Body of pancreas (tissue), 4 donors: ENCODE results near the gene TTC9B. TPM values are rescaled to one million over a fixed set of nuclear protein-coding genes. Genes with fewer than 3 reads are reported as not detected.
"Not testable (repeated sequence)": the region's sequence is repeated elsewhere in the genome, so short reads cannot be mapped to it uniquely, and the experiment has no call there.

Experiments used
- ATAC-seq: fragments of 150-250 bp; one replicate; pipeline ENCODE4 v1.9.1; 2016
- DNase-seq, 4 donors: peaks; one replicate each; pipeline ENCODE4 v3.0.0-alpha.2; 2019
- H3K27ac ChIP-seq, 4 donors: fragments of 200-600 bp; sonication (generic); 1 replicate in 3 of 4; 2 replicates in 1 of 4; pipeline versions ENCODE4 v1.5.1 to v1.6.1; 2016 to 2019; ENCODE audit warnings: mild to moderate bottlenecking in 1 of 4, mixed read lengths in 1 of 4, moderate library complexity in 1 of 4
- H3K27me3 ChIP-seq, 2 donors: fragments of 200-600 bp; sonication (generic); one replicate each; pipeline ENCODE4 v1.6.0; 2016; ENCODE audit warnings: mild to moderate bottlenecking in 1 of 2
- H3K36me3 ChIP-seq, 2 donors: fragments of 200-600 bp; sonication (generic); replicated peaks in 1 of 2; 2 replicates each; pipeline ENCODE4 v1.5.1; 2016; ENCODE audit warnings: low read depth in 2 of 2; ENCODE audit not compliant: insufficient read depth in 1 of 2
- H3K4me1 ChIP-seq: fragments of 200-600 bp; sonication (generic); one replicate; pipeline ENCODE4 v1.6.0; 2016
- H3K4me3 ChIP-seq, 2 donors: fragments of 200-600 bp; sonication (generic); 1 replicate in 1 of 2; 2 replicates in 1 of 2; pipeline ENCODE4 v1.5.1; 2016 to 2019
- H3K9me3 ChIP-seq, 3 donors: fragments of 200-600 bp; sonication (generic); 1 replicate in 2 of 3; 2 replicates in 1 of 3; pipeline ENCODE4 v1.5.1; 2016
- CTCF ChIP-seq, 7 experiments: fragments of 450-650 bp in 4 of 7; fragments of 200-600 bp in 3 of 7; sonication (generic) in 3 of 7; IDR thresholded peaks; one replicate each; pipeline ENCODE4 v1.5.1; 2016 to 2019; ENCODE audit warnings: antibody characterized with exemption in 7 of 7
- POLR2A ChIP-seq, 3 donors: fragments of 450-650 bp; IDR thresholded peaks; one replicate each; pipeline ENCODE4 v1.6.1; 2016; ENCODE audit warnings: antibody characterized with exemption in 3 of 3, mild to moderate bottlenecking in 2 of 3
- WGBS, 2 donors: methylation state at CpG; one replicate each; pipeline ENCODE4 v1.1.5; 2017; 5-methylcytosine and 5-hydroxymethylcytosine counted together
- intact Hi-C: fragments of 100-400 bp; cut with DNase I; formaldehyde crosslinking; loops from one replicate; pipeline ENCODE4 v1.15.1; 2023
- total RNA-seq, 2 donors: library from RNA; depleted of rRNA; stranded (reverse); fragments of >200 nt; gene quantifications; one replicate each; pipeline ENCODE4 v1.1.0, GENCODE V29; 2016

Gene TTC9B
- total RNA-seq, 2 donors from 2014 or later, result not detected

GRCh38 chr19:40178756-40179155, 39.4 kb downstream of the TTC9B start:
- no peak overlapping the region for H3K27ac ChIP-seq
- no peak for DNase-seq
- H3K27me3 ChIP-seq, result no peaks in the 10 kb centered on the region
- no peaks in the 10 kb centered on the region for H3K4me1 ChIP-seq
- no peak overlapping the region for H3K4me3 ChIP-seq
- intact Hi-C loops, result no loop called here
- no peak for ATAC-seq
- no peaks in the 10 kb centered on the region for H3K9me3 ChIP-seq
- TF ChIP-seq POLR2A (IDR thresholded peaks at IDR 0.05), result no peak
- TF ChIP-seq CTCF (IDR thresholded peaks at IDR 0.05), result no peak
- H3K36me3 ChIP-seq, result no peaks in the 10 kb centered on the region
- 70 to 75% methylated on average over 4 of the region's 4 CpGs for WGBS, 2 donors

GRCh38 chr19:40177286-40178070, 40.7 kb downstream of the TTC9B start:
- H3K9me3 ChIP-seq, result no peaks in the 10 kb centered on the region
- no peak overlapping the region for H3K27ac ChIP-seq
- no peaks in the 10 kb centered on the region for H3K27me3 ChIP-seq
- TF ChIP-seq POLR2A (IDR thresholded peaks at IDR 0.05), result no peak
- no peak for TF ChIP-seq CTCF (IDR thresholded peaks at IDR 0.05)
- H3K4me1 ChIP-seq, result no peaks in the 10 kb centered on the region
- no peaks in the 10 kb centered on the region for H3K36me3 ChIP-seq
- H3K4me3 ChIP-seq, result no peak overlapping the region
- DNase-seq (no peak), ATAC-seq (no peak)
- WGBS, 2 donors, result 84 to 93% methylated on average over 5 of the region's 5 CpGs
- intact Hi-C loops, result no loop called here

GRCh38 chr19:40175820-40176219, 42.4 kb downstream of the TTC9B start:
- ATAC-seq (no peak), DNase-seq (no peak)
- intact Hi-C loops, result no loop called here
- H3K27me3 ChIP-seq, result no peaks in the 10 kb centered on the region
- H3K4me1 ChIP-seq, result no peaks in the 10 kb centered on the region
- H3K27ac ChIP-seq, result no peak overlapping the region
- H3K9me3 ChIP-seq, result no peaks in the 10 kb centered on the region
- no peak overlapping the region for H3K4me3 ChIP-seq
- no peak for TF ChIP-seq CTCF (IDR thresholded peaks at IDR 0.05)
- TF ChIP-seq POLR2A (IDR thresholded peaks at IDR 0.05), result no peak
- 61 to 67% methylated on average over 5 of the region's 5 CpGs for WGBS, 2 donors
- no peaks in the 10 kb centered on the region for H3K36me3 ChIP-seq

- DNase-seq, result no peak
- TF ChIP-seq CTCF (IDR thresholded peaks at IDR 0.05), result no peak
- no peak for TF ChIP-seq POLR2A (IDR thresholded peaks at IDR 0.05)
- 69 to 86% methylated on average over 4 of the region's 4 CpGs for WGBS, 2 donors
Measured at GRCh38 chr19:40174092-40174491, 44.1 kb downstream of the TTC9B start.

GRCh38 chr19:40171293-40171692, 46.9 kb downstream of the TTC9B start:
- H3K27ac ChIP-seq, H3K4me3 ChIP-seq, H3K36me3 ChIP-seq, H3K9me3 ChIP-seq, DNase-seq, H3K27me3 ChIP-seq, H3K4me1 ChIP-seq, intact Hi-C loops, ATAC-seq: not testable (repeated sequence)
- 89% methylated on average over 4 of the region's 4 CpGs for WGBS, 2 donors

More at GRCh38 chr19:40174092-40174491, 44.1 kb downstream of the TTC9B start:
- H3K27ac ChIP-seq, result no peak overlapping the region
- no peaks in the 10 kb centered on the region for H3K4me1 ChIP-seq
- H3K27me3 ChIP-seq, result no peaks in the 10 kb centered on the region
- intact Hi-C loops, result no loop called here
- H3K4me3 ChIP-seq, result no peak overlapping the region
- H3K36me3 ChIP-seq, result no peaks in the 10 kb centered on the region
- no peaks in the 10 kb centered on the region for H3K9me3 ChIP-seq
- no peak for ATAC-seq

- WGBS, 2 donors, result 66 to 83% methylated on average over 18 to 35 of the region's 39 CpGs
- ATAC-seq, intact Hi-C loops, DNase-seq, H3K27ac ChIP-seq, H3K4me1 ChIP-seq, H3K36me3 ChIP-seq, H3K9me3 ChIP-seq, H3K4me3 ChIP-seq, H3K27me3 ChIP-seq: not testable (repeated sequence)
Measured at GRCh38 chr19:40170303-40170989, 47.7 kb downstream of the TTC9B start.

- H3K27me3 ChIP-seq, H3K9me3 ChIP-seq, H3K4me3 ChIP-seq, DNase-seq, H3K4me1 ChIP-seq, H3K36me3 ChIP-seq, H3K27ac ChIP-seq, ATAC-seq, intact Hi-C loops: not testable (repeated sequence)
- WGBS, 2 donors, result 59 to 67% methylated on average over 13 of the region's 30 CpGs
Measured at GRCh38 chr19:40169482-40170302, 48.5 kb downstream of the TTC9B start.
